Gastrocnemius medialis (tissue), 4 donors: Measurements from ENCODE around the gene EFNB3. TPM values are rescaled to one million over a fixed set of nuclear protein-coding genes. Genes with fewer than 3 reads are reported as not detected.

Experiments used
- ATAC-seq, 2 donors: fragments of 150-250 bp; one replicate each; pipeline ENCODE4 v1.9.1; 2016
- DNase-seq, 2 donors: peaks; one replicate each; pipeline ENCODE4 v3.0.0-alpha.2; 2019
- H3K27ac ChIP-seq, 4 donors: fragments of 200-600 bp; sonication (generic); 1 replicate in 1 of 4; 2 replicates in 3 of 4; pipeline ENCODE4 v1.5.1; 2016 to 2018; ENCODE audit warnings: mild to moderate bottlenecking in 2 of 4, moderate library complexity in 1 of 4
- H3K27me3 ChIP-seq, 3 donors: fragments of 200-600 bp; sonication (generic) in 2 of 3; 1 replicate in 1 of 3; 2 replicates in 2 of 3; pipeline versions ENCODE4 v1.5.1 to v1.6.0; 2016 to 2019; ENCODE audit warnings: mild to moderate bottlenecking in 1 of 3, moderate library complexity in 1 of 3
- H3K36me3 ChIP-seq, 2 donors: fragments of 200-600 bp; sonication (generic) in 1 of 2; one replicate each; pipeline ENCODE4 v1.5.1; 2017 to 2018
- H3K4me1 ChIP-seq, 2 donors: fragments of 200-600 bp; sonication (generic) in 1 of 2; one replicate each; pipeline ENCODE4 v1.5.1; 2016 to 2017; ENCODE audit warnings: mild to moderate bottlenecking in 2 of 2
- H3K4me3 ChIP-seq, 4 donors: fragments of 200-600 bp; sonication (generic) in 3 of 4; 1 replicate in 1 of 4; 2 replicates in 3 of 4; pipeline ENCODE4 v1.5.1; 2016 to 2019; ENCODE audit warnings: mild to moderate bottlenecking in 2 of 4
- H3K9me3 ChIP-seq, 3 donors: fragments of 200-600 bp; sonication (generic) in 2 of 3; 1 replicate in 1 of 3; 2 replicates in 2 of 3; pipeline ENCODE4 v1.5.1; 2016 to 2019
- CTCF ChIP-seq, 5 experiments: fragments of 450-650 bp in 3 of 5; fragments of 200-600 bp in 2 of 5; sonication (generic) in 2 of 5; IDR thresholded peaks in 4 of 5; conservative IDR thresholded peaks in 1 of 5; 1 replicate in 4 of 5; 2 replicates in 1 of 5; pipeline ENCODE4 v1.5.1; 2016 to 2019; ENCODE audit warnings: antibody characterized with exemption in 5 of 5, mild to moderate bottlenecking in 3 of 5, moderate library complexity in 3 of 5
- POLR2A ChIP-seq, 2 donors: fragments of 450-650 bp; IDR thresholded peaks; one replicate each; pipeline ENCODE4 v1.6.1; 2017; ENCODE audit warnings: antibody characterized with exemption in 2 of 2, mild to moderate bottlenecking in 2 of 2, moderate library complexity in 2 of 2
- in situ Hi-C, 4 donors: fragments of 200-750 bp; cut with MboI; loops; one replicate each; pipeline versions ENCODE4 v1.15.0 to v1.8.0; 2017; ENCODE audit warnings: low sequenced_read_pairs in 4 of 4
- intact Hi-C: fragments of 100-400 bp; cut with DNase I; formaldehyde crosslinking; loops from one replicate; pipeline ENCODE4 v1.15.1; 2023; ENCODE audit warnings: low total_unique reads
- total RNA-seq, 4 donors: library from RNA; depleted of rRNA; stranded (reverse); fragments of >200 nt; gene quantifications; one replicate each; pipeline versions ENCODE4 v1.1.0 to v1.2.3, GENCODE V29; 2016

EFNB3 gene
- total RNA-seq, 4 donors from 2014 or later = 0.13 to 0.46 (median 0.31) TPM; not detected in 1

GRCh38 chr17:7714721-7715594 lies 10.0 kb downstream of the EFNB3 start:
- ATAC-seq (no peak), DNase-seq (no peak)
- peaks cover 3 to 16% of the 10 kb centered on the region in 2 donors for H3K4me1 ChIP-seq
- no peaks in the 10 kb centered on the region for H3K9me3 ChIP-seq
- H3K27ac ChIP-seq = no peak overlapping the region
- in situ Hi-C loops = no loop called here
- H3K36me3 ChIP-seq = no peaks in the 10 kb centered on the region
- H3K27me3 ChIP-seq = peaks cover 50 to 75% (median 69%) of the 10 kb centered on the region in 3 donors
- no peak overlapping the region for H3K4me3 ChIP-seq
- TF ChIP-seq POLR2A (IDR thresholded peaks at IDR 0.05) (no peak), CTCF (IDR thresholded peaks at IDR 0.05 in 4 of 5, conservative IDR thresholded peaks at IDR 0.05 in 1 of 5) (no peak)
- intact Hi-C loops = no loop called here

- ATAC-seq (no peak), DNase-seq (no peak)
- intact Hi-C loops = no loop called here
- H3K36me3 ChIP-seq = no peaks in the 10 kb centered on the region
- H3K27ac ChIP-seq = peak overlapping the region in 1 of 4 donors; percentile 2
- peak overlapping the region; percentile 49 to 79 (median 61) for H3K4me3 ChIP-seq
- H3K9me3 ChIP-seq = no peaks in the 10 kb centered on the region
- peaks cover 3 to 16% of the 10 kb centered on the region in 2 donors for H3K4me1 ChIP-seq
- TF ChIP-seq CTCF (IDR thresholded peaks at IDR 0.05 in 4 of 5, conservative IDR thresholded peaks at IDR 0.05 in 1 of 5) (no peak), POLR2A (IDR thresholded peaks at IDR 0.05) (no peak)
- in situ Hi-C loops = no loop called here
- H3K27me3 ChIP-seq = peaks cover 47 to 76% (median 76%) of the 10 kb centered on the region in 3 donors
These were observed 11.2 kb downstream of the EFNB3 start for GRCh38 chr17:7715936-7716886.

- ATAC-seq (peak; percentile 53 to 74), DNase-seq (peak; percentile 19)
- TF ChIP-seq CTCF (IDR thresholded peaks at IDR 0.05 in 4 of 5, conservative IDR thresholded peaks at IDR 0.05 in 1 of 5) = peak in 3 of 5 experiments; percentile 39 to 48 (median 48)
- TF ChIP-seq POLR2A (IDR thresholded peaks at IDR 0.05) = no peak
- H3K27me3 ChIP-seq = peaks cover 47 to 71% (median 67%) of the 10 kb centered on the region in 3 donors
- H3K4me1 ChIP-seq = peaks cover 3 to 16% of the 10 kb centered on the region in 2 donors
- no peaks in the 10 kb centered on the region for H3K9me3 ChIP-seq
- intact Hi-C loops = no loop called here
- peak within 1 kb of the TSS; percentile 49 to 79 (median 61) for H3K4me3 ChIP-seq
- in situ Hi-C loops = no loop called here
- peak within 1 kb of the TSS in 1 of 4 donors; percentile 2 for H3K27ac ChIP-seq
- no peaks in the 10 kb centered on the region for H3K36me3 ChIP-seq
These were observed 12.1 kb downstream of the EFNB3 start, which contains the start of gene DNAH2 for GRCh38 chr17:7716901-7717755. Gene DNAH2, plus strand, starts transcription at chr17:7717744. Its CDS starts 1,991 bp downstream, at chr17:7719735.
